ENCODE measurements around the gene IGSF21. TPM values are rescaled to one million over a fixed set of nuclear protein-coding genes. Genes with fewer than 3 reads are reported as not detected.
"Not testable (repeated sequence)": the region's sequence is repeated elsewhere in the genome, so short reads cannot be mapped to it uniquely, and the experiment has no call there.

IGSF21 gene
- total RNA-seq, 2 experiments from 2014 or later: not detected

- no peak overlapping the region for H3K4me3 Mint-ChIP-seq
- H3K27me3 Mint-ChIP-seq: peaks cover 15% of the 10 kb centered on the region
- no peak for DNase-seq
- H3K36me3 Mint-ChIP-seq: peaks cover 2% of the 10 kb centered on the region
- POLR2A ChIA-PET: no interaction called here
- H3K4me1 Mint-ChIP-seq (ENCODE audit: low read depth): no peaks in the 10 kb centered on the region
- intact Hi-C loops (cut with micrococcal nuclease): no loop called here
- CTCF ChIA-PET: no interaction called here
- peaks cover 23% of the 10 kb centered on the region for H3K9me3 Mint-ChIP-seq
- H3K27ac Mint-ChIP-seq: no peak overlapping the region
Observed at GRCh38 chr1:18413541-18414305, 306.1 kb downstream of the IGSF21 start.

- Mint-ChIP-seq H3K4me1 (ENCODE audit: low read depth) (no peaks in the 10 kb centered on the region), H3K9me3 (peaks cover 23% of the 10 kb centered on the region), H3K4me3 (no peak overlapping the region), H3K36me3 (peaks cover 2% of the 10 kb centered on the region), H3K27ac (no peak overlapping the region), H3K27me3 (peaks cover 15% of the 10 kb centered on the region)
- DNase-seq: no peak
- intact Hi-C loops (cut with micrococcal nuclease): no loop called here
- CTCF ChIA-PET: no interaction called here
- POLR2A ChIA-PET: no interaction called here
Observed at GRCh38 chr1:18414321-18414720, 306.7 kb downstream of the IGSF21 start.

- DNase-seq: no peak
- Mint-ChIP-seq H3K4me1 (ENCODE audit: low read depth) (no peaks in the 10 kb centered on the region), H3K36me3 (peaks cover 2% of the 10 kb centered on the region), H3K27ac (no peak overlapping the region), H3K4me3 (no peak overlapping the region), H3K27me3 (peaks cover 15% of the 10 kb centered on the region), H3K9me3 (peaks cover 23% of the 10 kb centered on the region)
- intact Hi-C loops (cut with micrococcal nuclease): no loop called here
- ChIA-PET POLR2A (no interaction called here), CTCF (interaction anchor here (0.7 kb wide), 1 partner anchor 10 kb away, joined by 3 read pairs; no protein-coding TSS in a partner anchor)
Observed at GRCh38 chr1:18414872-18415447, 307.4 kb downstream of the IGSF21 start.

GRCh38 chr1:18415448-18416027 is 307.9 kb downstream of the IGSF21 start:
- POLR2A ChIA-PET: no interaction called here
- H3K4me3 Mint-ChIP-seq: no peak overlapping the region
- H3K4me1 Mint-ChIP-seq (ENCODE audit: low read depth): no peaks in the 10 kb centered on the region
- CTCF ChIA-PET: no interaction called here
- DNase-seq: no peak
- intact Hi-C loops (cut with micrococcal nuclease): no loop called here
- no peak overlapping the region for H3K27ac Mint-ChIP-seq
- H3K27me3 Mint-ChIP-seq: peaks cover 15% of the 10 kb centered on the region
- peaks cover 23% of the 10 kb centered on the region for H3K9me3 Mint-ChIP-seq
- peaks cover 2% of the 10 kb centered on the region for H3K36me3 Mint-ChIP-seq

GRCh38 chr1:18416126-18416525 is 308.5 kb downstream of the IGSF21 start:
- intact Hi-C loops (cut with micrococcal nuclease); POLR2A ChIA-PET; H3K36me3 Mint-ChIP-seq; H3K4me1 Mint-ChIP-seq (ENCODE audit: low read depth); DNase-seq; H3K4me3 Mint-ChIP-seq; CTCF ChIA-PET; H3K27ac Mint-ChIP-seq: not testable (repeated sequence)
- peaks cover 15% of the 10 kb centered on the region for H3K27me3 Mint-ChIP-seq
- peaks cover 19% of the 10 kb centered on the region for H3K9me3 Mint-ChIP-seq

GRCh38 chr1:18417316-18418269 is 310.0 kb downstream of the IGSF21 start:
- H3K4me3 Mint-ChIP-seq: no peak overlapping the region
- intact Hi-C loops (cut with micrococcal nuclease): no loop called here
- POLR2A ChIA-PET: no interaction called here
- H3K4me1 Mint-ChIP-seq (ENCODE audit: low read depth): no peaks in the 10 kb centered on the region
- peaks cover 7% of the 10 kb centered on the region for H3K9me3 Mint-ChIP-seq
- H3K36me3 Mint-ChIP-seq: no peaks in the 10 kb centered on the region
- CTCF ChIA-PET: interaction anchor here (1.5 kb wide), 1 partner anchor 158 kb away, joined by 3 read pairs; no protein-coding TSS in a partner anchor
- DNase-seq: no peak
- peaks cover 15% of the 10 kb centered on the region for H3K27me3 Mint-ChIP-seq
- H3K27ac Mint-ChIP-seq: no peak overlapping the region

- intact Hi-C loops (cut with micrococcal nuclease): no loop called here
- H3K4me3 Mint-ChIP-seq: no peak overlapping the region
- ChIA-PET CTCF (interaction anchor here (1.5 kb wide), 1 partner anchor 157 kb away, joined by 3 read pairs; no protein-coding TSS in a partner anchor), POLR2A (no interaction called here)
- H3K9me3 Mint-ChIP-seq: no peaks in the 10 kb centered on the region
- no peak for DNase-seq
- H3K27me3 Mint-ChIP-seq: peaks cover 11% of the 10 kb centered on the region
- H3K36me3 Mint-ChIP-seq: no peaks in the 10 kb centered on the region
- no peaks in the 10 kb centered on the region for H3K4me1 Mint-ChIP-seq (ENCODE audit: low read depth)
- no peak overlapping the region for H3K27ac Mint-ChIP-seq
Observed at GRCh38 chr1:18419113-18419844, 311.7 kb downstream of the IGSF21 start.

GRCh38 chr1:18419845-18420184 is 312.2 kb downstream of the IGSF21 start:
- ChIA-PET POLR2A (no interaction called here), CTCF (no interaction called here)
- Mint-ChIP-seq H3K27ac (no peak overlapping the region), H3K4me3 (no peak overlapping the region), H3K4me1 (ENCODE audit: low read depth) (no peaks in the 10 kb centered on the region), H3K36me3 (no peaks in the 10 kb centered on the region), H3K27me3 (peaks cover 9% of the 10 kb centered on the region), H3K9me3 (peaks cover 2% of the 10 kb centered on the region)
- no peak for DNase-seq
- intact Hi-C loops (cut with micrococcal nuclease): no loop called here

- DNase-seq: no peak
- Mint-ChIP-seq H3K27ac (no peak overlapping the region), H3K9me3 (peaks cover 13% of the 10 kb centered on the region), H3K4me3 (no peak overlapping the region), H3K27me3 (peaks cover 8% of the 10 kb centered on the region), H3K4me1 (ENCODE audit: low read depth) (no peaks in the 10 kb centered on the region), H3K36me3 (no peaks in the 10 kb centered on the region)
- ChIA-PET POLR2A (no interaction called here), CTCF (no interaction called here)
- intact Hi-C loops (cut with micrococcal nuclease): no loop called here
Observed at GRCh38 chr1:18422076-18422777, 314.6 kb downstream of the IGSF21 start.

GRCh38 chr1:18422954-18423353 is 315.4 kb downstream of the IGSF21 start:
- ChIA-PET CTCF (no interaction called here), POLR2A (no interaction called here)
- DNase-seq: no peak
- Mint-ChIP-seq H3K27ac (no peak overlapping the region), H3K4me1 (ENCODE audit: low read depth) (no peaks in the 10 kb centered on the region), H3K36me3 (no peaks in the 10 kb centered on the region), H3K27me3 (peaks cover 4% of the 10 kb centered on the region), H3K4me3 (no peak overlapping the region), H3K9me3 (peaks cover 14% of the 10 kb centered on the region)
- intact Hi-C loops (cut with micrococcal nuclease): no loop called here

- no peaks in the 10 kb centered on the region for H3K36me3 Mint-ChIP-seq
- no peak overlapping the region for H3K4me3 Mint-ChIP-seq
- peaks cover 14% of the 10 kb centered on the region for H3K9me3 Mint-ChIP-seq
- no peak for DNase-seq
- H3K4me1 Mint-ChIP-seq (ENCODE audit: low read depth): no peaks in the 10 kb centered on the region
- peaks cover 11% of the 10 kb centered on the region for H3K27me3 Mint-ChIP-seq
- CTCF ChIA-PET: no interaction called here
- intact Hi-C loops (cut with micrococcal nuclease): no loop called here
- POLR2A ChIA-PET: no interaction called here
- no peak overlapping the region for H3K27ac Mint-ChIP-seq
Observed at GRCh38 chr1:18426580-18426979, 319.0 kb downstream of the IGSF21 start.

Data from activated CD4-positive, alpha-beta memory T cell treated with anti-CD3 and anti-CD28 coated beads for 36 hours (primary cell).